Activated T-cell treated with anti-CD3 and anti-CD28 coated beads for 24 hours (primary cell): ENCODE data around the gene ROR2.
"Not testable (repeated sequence)": the region's sequence is repeated elsewhere in the genome, so short reads cannot be mapped to it uniquely, and the experiment has no call there.

Source experiments
- DNase-seq: peaks from one replicate; pipeline ENCODE4 v3.0.0-alpha.2; 2020; ENCODE audit warnings: low read depth

ROR2 gene

DNA sequence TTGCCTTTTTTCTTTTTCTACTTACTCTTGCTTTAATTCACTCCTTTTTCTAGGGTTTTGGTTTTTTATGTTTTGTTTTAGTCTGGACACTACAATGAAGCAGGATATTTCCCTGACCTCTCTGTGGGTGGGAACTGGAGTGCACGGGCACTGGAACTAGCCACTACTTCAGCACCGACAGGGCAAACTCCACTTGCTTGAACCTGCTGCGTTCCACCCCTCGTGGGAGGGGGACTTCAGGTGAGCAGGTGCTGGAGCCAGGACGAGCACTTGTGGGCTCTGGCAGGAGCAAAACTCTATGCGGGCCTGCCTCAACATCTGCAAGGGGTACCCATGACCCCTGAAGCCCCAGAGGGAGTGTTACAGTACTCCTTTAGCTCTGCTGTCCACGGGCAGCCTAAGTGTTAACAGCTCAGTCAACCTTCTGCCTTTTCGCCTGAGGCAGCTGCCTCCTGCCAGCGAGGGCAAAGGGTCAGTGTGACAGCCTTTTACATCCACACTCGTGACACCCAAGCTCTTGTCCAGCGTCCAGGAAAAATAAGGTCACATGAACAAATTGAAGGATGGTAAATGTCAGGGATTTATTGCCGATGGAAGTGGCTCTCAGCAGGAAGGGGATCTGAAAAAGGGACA lies 382.3 kb downstream of the ROR2 start:
- DNase-seq = no peak

DNA sequence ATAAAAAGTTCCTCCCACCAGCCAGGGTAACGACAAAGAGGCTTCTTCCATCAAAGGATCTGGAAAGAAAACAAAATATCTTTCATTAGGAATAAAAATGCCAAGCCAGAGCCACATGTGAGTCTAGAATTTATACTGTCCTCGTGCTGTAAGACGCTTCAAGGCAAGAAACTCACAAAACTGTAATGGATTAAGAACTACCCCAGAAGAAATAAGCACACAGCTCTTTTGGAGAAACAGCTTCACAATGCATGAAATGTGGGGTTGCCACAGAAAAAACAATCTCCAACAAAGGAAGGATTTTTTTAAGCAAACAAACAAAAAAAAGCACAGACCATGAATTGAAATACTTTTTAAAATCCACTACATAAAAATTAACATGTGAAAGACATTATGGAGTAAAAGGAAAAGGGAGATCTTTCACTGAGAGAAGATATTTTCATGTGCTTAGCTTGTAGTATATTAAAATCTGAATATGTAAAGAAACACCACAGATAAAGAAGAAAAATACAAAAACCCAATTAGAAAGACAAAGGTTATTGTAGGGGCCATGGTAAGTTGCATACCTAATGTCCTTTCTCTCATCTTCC lies 385.9 kb downstream of the ROR2 start:
- no peak for DNase-seq

DNA sequence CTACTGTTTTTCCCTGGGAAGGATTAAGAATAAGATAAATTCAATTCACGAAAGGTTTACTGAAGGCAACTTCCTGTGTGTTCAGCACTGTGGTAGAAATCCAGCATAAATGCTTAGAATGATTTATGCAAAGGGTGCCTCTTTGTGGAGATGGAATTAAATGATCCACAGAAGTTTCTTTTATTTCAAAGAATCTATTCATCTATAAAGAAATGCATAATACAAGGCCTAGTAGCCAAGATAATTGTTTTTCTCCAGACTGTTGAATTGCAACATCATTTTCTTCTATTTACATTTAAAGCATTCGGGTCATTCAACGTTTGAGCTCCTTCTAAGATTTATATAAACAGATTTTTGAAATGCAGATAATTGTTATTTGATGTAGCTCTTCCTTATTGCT lies 387.6 kb downstream of the ROR2 start:
- DNase-seq = no peak

DNA sequence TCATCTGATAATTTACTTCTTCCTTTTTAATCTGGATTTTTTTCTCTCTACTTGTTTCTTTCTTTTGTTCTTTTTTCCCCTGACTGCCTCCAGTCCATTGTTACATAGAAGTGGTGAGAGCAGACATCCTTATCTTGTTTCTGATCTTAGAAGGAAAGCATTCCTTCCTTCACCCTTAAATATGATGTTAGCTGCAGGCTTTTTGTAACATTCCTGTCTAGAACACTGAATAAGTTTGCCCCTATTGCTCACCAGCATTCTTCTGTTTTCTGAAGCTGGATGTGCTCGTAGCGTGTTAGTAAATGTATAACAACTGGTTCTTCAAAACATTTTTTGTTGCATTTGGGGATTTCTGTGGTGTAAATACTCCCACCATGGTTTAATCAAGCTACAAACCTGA lies 389.7 kb downstream of the ROR2 start:
- no peak for DNase-seq

DNA sequence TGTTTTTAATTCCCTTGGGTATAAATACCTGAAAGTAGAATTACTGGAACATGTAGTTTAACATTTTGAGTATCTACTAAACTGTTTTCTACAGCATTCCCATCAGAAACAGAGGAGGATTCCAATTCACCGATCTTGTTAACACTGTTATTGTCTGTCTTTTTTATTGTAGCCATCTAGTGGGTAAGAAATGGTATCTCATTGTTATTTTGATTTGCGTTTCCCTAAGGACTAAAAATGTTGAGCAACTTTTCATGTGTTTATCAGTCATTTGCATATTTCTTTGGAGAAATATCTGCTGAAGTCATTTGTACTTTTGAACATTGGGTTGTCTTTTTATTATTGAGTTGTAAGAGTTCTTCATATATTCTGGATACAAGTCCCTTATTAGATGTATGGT lies 391.1 kb downstream of the ROR2 start:
- DNase-seq = no peak

DNA sequence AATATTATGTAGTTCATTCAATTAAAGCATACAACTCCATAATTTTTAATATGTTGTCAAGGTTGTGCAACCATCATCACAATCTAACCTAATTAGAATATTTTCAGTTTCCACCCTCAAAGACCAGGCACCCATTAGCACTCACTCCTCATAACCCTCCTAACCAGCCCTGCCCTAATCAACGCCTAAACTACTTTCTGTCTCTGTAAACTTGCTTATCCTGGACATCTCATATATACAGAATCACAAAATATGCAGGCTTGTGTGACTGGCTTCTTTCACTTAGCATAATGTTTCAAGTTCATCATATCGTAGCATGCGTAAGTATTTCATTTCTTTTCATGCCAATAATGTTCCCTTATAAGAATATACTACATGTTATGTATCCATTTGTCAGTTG lies 391.6 kb downstream of the ROR2 start:
- no peak for DNase-seq

DNA sequence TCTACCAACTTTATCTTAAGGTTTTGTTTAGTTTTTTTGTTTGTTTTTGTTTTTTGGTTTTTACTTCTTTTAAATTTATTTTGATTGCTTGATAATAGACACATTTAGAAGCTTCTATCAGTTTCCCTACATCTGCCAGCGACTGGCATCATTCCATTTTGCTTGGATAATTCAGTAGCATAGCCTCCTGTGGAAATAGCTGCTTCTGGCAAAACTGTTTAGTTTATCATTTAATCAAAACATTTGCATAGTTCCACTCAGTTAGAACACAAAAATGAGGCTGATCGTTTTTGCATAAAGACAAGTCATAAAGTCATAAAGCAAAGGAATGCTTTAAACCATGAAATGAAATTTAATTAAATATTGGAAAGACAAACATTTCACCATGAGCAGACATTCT lies 392.7 kb downstream of the ROR2 start:
- DNase-seq = no peak

DNA sequence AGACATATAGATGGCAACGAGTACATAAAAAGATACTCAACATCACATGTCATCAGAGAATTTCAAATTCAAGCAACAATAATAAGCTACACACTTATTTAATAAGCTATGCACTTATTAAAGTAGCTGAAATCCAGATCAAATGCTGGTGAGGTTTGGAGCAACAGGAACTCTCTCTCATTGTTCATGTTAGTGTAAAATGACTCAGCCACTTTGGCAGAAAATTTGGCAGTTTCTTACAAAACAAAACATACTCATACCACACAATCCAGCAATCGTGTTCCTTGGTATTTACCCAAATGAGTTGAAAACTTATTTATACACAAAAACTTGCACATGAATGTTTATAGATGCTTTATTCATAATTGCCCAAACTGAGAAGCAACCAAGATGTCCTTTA lies 394.9 kb downstream of the ROR2 start:
- DNase-seq = no peak

DNA sequence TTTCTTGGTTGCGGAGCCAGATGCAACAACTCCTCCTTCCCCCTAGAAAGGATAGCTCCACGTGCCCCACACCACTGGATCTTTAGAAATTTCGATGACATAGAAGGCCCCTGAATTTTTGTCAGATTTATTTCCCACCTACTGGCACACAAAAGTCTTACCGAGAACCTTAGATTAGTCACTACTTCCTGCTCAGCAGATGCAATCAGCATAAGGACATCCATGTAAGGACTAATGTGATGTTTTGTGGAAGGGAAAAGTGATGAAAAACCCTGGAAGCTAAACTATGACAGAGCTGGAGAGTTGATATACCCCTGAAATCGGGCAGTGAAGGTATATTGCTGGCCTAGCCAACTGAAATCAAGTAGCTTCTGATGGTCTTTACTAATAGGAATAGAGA lies 400.9 kb downstream of the ROR2 start:
- DNase-seq = no peak

DNA sequence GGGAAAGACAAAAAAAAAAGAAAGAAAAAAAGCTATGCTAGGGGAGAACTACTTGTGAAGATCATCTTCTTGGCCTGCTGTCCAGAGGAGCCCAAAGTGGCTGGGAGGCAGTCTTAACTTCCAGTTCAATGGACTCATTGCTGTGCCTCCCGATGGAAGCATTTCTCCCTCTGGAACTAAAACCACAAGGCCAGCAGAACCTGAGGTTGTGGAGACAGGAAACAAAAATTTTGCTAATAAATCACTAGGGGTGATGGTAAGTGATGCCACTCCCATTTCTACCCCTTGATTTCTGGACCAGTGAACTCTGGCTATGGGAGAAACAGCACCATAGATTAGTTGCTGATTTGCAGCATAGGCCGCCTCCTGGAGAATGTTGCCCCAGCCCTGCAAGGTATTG lies 402.9 kb downstream of the ROR2 start:
- no peak for DNase-seq

DNA sequence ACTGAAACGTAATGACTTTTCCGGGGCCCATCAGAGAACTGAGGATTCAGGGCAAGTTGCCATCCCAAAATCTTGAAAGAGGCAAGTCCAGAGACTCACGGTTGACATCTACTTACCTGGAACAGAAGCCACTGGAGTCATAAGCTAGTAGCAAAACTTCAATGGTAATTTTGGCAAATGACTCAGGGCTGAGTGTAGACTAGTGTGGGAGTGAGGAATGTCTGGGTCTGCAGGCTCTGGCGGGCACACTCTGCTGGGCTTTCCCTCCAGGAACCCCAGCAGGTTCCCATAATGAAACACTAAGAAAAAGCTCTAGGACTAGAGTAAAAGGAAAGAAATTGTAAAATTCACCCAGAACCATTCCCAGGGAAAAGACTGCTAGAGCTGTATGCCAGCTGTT lies 403.5 kb downstream of the ROR2 start:
- DNase-seq = no peak

DNA sequence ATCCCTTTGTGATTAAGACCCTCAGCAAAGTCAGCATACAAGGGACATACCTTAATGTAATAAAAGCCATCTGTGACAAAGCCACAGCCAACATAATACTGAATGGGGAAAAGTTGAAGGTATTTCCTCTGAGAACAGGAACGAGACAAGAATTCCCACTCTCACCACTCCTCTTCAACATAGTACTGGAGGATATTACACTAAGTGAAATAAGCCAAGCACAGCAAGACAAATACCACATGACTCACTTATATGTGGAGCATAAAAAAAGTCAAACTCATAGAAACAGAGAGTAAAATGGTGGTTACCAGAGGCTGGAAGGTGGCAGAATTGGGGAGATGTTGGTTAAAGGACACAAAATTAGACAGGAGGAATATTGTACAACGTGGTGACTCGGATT lies 408.3 kb downstream of the ROR2 start:
- no peak for DNase-seq

DNA sequence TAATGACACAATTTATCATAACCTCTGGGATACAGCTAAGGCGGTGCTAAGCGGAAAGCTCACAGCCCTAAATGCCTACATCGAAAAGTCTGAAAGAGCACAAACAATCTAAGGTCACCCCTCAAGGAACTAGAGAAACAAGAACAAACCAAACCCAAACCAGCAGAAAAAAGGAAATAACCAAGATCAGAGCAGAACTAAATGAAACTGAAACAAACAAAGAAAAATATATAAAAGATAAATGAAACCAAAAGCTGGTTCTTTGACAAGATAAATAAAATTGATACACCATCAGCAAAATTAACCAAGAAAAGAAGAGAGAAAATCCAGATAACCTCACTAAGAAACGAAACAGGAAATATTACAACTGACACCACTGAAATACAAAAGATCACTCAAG lies 409.5 kb downstream of the ROR2 start:
- DNase-seq = not testable (repeated sequence)

DNA sequence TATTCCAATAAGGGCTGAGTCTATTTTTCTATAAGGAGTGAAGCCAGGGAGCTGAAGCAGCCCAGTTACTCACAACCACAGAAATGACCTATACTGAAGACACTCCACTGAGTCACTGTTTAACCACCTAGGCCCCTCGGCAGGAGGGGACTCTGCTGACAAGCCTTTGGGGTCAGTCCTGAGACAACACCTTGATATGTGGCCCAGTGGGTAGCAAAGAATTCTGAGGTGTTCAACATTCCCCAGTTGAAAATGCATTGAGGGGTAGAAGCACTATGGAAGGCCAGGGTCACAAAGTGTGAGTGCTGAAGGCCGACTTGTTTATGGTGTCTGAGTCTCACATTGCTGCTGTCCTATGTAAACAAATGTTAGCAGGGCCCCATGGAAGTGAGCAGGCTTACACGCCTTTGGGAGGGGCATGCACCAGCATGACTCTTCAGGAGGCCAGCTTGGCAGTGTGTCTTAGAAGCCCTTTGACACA lies 413.8 kb downstream of the ROR2 start:
- DNase-seq = no peak

DNA sequence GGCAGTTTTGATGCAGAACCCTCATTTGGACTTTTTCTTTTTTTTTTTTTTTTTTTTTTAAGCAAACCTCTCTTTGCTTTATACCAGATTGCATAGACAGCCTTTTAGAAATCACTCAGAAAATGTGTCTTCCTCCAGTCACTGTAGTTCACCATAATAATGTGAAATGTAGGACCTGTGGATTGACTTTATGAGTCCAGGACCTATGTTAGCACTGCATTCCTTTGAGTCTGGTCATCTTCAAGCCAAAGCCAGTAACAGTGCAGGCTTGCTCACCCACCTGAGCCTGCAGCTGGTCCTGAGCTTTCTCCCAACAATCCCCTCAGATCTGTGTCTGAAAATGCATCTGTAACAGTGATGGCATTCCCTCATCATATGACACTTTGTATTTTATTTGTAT lies 415.7 kb downstream of the ROR2 start:
- no peak for DNase-seq

DNA sequence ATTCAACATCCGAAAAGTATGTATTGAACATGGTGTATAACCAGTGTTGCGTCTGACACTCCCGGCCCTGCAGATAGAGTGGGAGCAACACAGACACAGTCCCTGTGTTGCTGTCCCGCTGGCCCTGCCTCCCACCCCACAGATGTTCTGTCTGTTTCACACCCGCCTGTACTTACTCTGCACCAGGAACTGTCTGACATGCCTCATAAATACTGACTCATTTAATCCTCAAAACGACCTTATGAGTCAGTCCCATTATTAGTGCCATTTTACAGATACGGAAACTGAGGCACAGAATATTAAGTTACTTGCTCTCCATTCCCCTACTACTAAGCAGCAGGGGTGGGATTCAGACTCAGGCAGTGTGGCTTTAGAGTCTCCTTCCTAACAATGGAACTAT lies 416.6 kb downstream of the ROR2 start:
- no peak for DNase-seq

DNA sequence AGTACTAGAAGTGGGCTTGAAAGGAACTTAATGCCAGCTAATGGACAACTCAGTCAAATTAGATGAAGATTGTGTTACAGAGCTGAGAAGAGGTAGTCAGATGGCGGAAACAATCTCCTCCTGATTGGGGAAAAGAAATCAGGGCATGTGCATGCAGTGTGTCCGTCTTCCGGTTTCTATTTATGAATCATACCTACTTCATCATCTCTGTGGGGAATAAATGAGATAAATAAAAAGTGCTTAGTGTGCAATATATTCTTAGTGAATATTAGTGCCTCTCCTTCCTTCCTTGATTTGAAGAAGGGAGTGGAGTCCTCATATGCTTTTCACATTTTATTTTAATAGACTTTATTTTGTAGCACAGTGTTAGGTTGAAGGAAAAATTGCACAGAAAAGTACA lies 417.7 kb downstream of the ROR2 start:
- no peak for DNase-seq

DNA sequence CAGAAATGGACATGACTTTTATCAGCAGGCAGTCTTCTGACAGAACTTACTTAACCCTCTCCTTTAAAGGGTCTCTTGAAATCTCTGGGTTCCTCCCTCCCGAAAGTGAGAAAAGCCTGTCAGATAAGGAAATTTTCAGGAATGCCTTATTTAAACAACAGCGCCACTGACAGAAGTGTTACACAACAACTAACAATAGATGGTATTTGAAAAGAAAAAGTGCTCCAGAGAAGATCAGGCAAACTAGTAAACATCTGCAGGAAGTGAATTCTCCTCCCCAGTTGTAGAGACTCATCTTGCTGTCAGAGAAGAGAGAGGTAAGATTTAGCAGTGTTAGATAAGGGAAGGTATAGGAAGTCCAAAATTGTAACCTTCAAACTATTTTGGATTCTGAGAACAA lies 419.2 kb downstream of the ROR2 start:
- no peak for DNase-seq

DNA sequence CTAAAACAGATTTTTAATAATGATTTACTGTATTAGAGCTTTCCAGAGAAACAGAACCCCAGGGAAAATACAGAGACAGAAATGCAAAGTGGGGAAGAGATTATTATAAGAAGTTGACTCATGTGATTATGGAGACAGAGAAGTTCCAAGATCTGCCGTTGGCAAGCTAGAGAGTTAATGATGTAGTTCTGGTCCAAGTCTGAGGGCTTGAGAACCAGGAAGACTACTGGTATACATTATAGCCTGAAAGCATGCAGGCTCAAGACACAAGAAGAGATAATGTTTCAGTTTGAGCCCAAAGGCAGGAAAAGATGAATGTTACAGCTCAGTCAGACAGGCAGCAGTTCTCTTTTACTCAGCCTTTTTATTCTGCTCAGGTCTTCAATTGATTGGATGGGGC lies 427.5 kb downstream of the ROR2 start:
- DNase-seq = no peak

DNA sequence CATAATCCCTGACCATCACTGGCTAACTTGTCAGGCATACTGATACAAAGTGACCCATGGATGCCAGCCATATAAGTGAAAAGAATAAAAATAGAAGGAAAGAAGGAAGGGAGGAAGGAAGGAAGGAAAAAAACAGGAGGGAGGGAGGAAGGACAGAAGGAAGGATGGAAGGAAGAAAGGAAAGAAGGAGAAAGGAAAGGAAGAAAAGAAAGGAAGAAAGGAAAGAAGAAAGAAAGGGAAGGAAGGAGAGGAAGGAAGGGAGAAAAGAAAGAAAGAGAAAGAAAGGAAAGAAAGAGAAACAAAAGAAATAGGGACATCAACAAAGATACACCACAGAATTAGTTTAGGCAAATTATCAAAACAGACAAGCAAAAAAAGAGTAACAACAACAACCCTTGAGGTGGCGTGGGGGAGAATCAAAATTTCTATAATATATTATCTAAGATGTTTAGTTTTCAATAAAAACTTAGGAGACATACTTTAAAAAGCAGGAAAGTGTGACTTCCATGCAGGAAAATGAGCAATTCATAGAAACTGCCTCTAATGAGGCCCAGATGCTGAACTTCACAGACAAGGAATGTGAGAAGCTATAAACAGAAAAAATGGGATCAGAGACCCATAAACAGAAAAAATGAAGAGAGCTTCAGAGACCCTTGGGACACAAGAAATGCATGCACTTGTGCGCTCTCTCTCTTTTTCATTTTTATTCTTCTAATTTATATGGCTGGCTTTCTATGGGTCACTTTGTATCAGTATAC lies 430.3 kb downstream of the ROR2 start:
- DNase-seq = no peak

DNA sequence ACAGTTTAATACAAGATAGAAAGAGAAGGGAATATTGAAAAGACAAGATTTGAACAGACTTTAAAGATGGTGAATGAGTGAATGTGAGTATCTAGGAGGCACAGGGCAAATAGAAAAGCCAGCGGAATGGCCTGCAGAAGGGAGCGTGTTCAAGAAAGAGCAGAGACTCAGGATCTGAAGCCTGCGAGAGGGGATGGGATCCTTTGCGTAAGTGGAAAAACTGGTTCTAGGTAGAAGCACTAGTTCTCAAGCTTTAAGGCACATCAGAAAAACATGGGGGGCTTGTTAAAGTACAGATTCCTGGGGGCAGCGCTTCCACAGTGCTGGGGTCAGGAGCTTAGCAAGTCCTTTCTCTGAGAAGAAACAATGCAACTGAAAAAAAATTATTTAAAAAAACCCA lies 431.6 kb downstream of the ROR2 start:
- DNase-seq = no peak

DNA sequence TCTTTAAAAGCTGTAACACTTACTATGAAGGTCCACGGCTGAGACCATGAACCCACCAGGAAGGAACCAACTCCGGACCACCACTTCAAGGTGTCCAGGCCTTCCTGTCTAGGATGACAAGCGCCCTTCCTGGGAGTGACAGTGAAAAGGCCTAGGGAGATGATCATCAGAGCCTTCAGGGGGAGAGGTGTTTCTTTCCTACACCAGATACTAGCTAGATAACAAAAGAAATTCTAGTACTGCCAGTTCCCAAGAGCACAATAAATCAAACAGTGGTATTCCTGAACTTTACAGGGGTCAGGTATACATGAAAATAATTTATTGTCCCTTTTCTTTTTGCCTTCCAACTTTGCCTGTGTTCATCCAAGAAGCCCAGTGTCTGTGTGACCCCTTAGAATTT lies 432.2 kb downstream of the ROR2 start:
- no peak for DNase-seq

DNA sequence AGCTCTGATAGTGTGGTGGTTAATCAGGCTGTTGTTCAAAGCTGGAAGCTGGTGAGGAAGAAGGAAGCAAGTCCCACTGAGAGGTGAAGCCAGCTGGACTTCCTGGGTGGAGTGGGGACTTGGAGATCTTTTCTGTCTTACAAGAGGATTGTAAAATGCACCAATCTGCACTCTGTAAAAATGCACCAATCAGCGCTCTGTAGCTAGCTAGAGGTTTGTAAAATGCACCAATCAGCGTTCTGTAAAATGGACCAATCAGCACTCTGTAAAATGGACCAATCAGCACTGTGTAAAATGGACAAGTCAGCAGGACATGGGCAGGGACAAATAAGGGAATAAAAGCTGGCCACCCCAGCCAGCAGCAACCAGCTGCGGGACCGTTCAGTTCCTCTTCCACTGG lies 432.7 kb downstream of the ROR2 start:
- DNase-seq = not testable (repeated sequence)

DNA sequence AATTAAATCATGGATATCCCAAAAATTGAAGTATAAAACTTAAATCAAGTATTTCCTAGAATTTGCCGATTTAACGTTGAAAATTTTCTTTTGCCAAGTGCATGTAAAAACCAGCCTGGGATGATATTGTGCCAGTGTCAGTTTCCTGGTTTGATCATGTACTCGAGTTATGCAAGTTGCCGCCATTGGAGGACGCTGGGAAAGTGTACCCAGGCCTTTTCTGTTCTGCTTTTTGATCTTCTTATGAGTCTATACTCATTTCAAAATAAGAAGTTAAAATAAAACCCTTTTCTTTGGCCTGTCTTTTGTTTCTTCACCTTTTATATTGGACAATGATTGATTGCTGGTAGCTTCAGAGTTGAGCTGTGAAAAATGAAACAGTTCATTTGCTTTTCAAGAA lies 433.3 kb downstream of the ROR2 start:
- DNase-seq = no peak
